Measurements from ENCODE around the gene CCBE1. TPM values are rescaled to one million over a fixed set of nuclear protein-coding genes. Genes with fewer than 3 reads are reported as not detected.
A peak's percentile ranks its signal among the peaks of the same experiment; 100 is the strongest.

CCBE1 gene
- total and polyA plus RNA-seq, 10 donors = 0.06 to 0.93 (median 0.23) TPM

- DNase-seq = no peak
- Histone ChIP-seq H3K4me3 (no peak overlapping the region), H3K36me3 (no peaks in the 10 kb centered on the region), H3K27ac (no peak overlapping the region), H3K4me1 (no peaks in the 10 kb centered on the region), H3K27me3 (replicated peaks in 1 of 7) (peaks cover 0 to 32% (median 0%) of the 10 kb centered on the region in 7 donors), H3K9me3 (no peaks in the 10 kb centered on the region)
- TF ChIP-seq CTCF (IDR thresholded peaks at IDR 0.05 in 8 of 11, conservative IDR thresholded peaks at IDR 0.05 in 3 of 11) = no peak
- no peak for TF ChIP-seq POLR2AphosphoS5 (IDR thresholded peaks at IDR 0.05)
- TF ChIP-seq POLR2A (IDR thresholded peaks at IDR 0.05) = no peak
- 50 to 100% (median 83%) methylated on average over 1 of the region's 1 CpG for WGBS, 5 donors
- intact Hi-C loops (cut with DNase I; ENCODE audit: low total_unique reads) = no loop called here
Measured at GRCh38 chr18:59460072-59460420, 237.2 kb downstream of the CCBE1 start.

- no peaks in the 10 kb centered on the region for H3K36me3 ChIP-seq
- no peak overlapping the region for H3K27ac ChIP-seq
- H3K4me3 ChIP-seq = no peak overlapping the region
- 31 to 33% (median 32%) methylated on average over 8 of the region's 8 CpGs for WGBS, 5 donors
- H3K4me1 ChIP-seq = no peaks in the 10 kb centered on the region
- no peak for DNase-seq
- H3K27me3 ChIP-seq (replicated peaks in 1 of 7) = peaks cover 0 to 32% (median 0%) of the 10 kb centered on the region in 7 donors
- intact Hi-C loops (cut with DNase I; ENCODE audit: low total_unique reads) = loop anchor here (5.0 to 10.0 kb wide), 2 partner anchors 363 to 1085 kb away; no protein-coding TSS in a partner anchor
- no peaks in the 10 kb centered on the region for H3K9me3 ChIP-seq
- TF ChIP-seq POLR2A (IDR thresholded peaks at IDR 0.05) (no peak), CTCF (IDR thresholded peaks at IDR 0.05 in 8 of 11, conservative IDR thresholded peaks at IDR 0.05 in 3 of 11) (peak in 7 of 11 experiments; percentile 19 to 58 (median 49))
Measured at GRCh38 chr18:59459369-59460071, 237.7 kb downstream of the CCBE1 start.

GRCh38 chr18:59458575-59458974 is 238.6 kb downstream of the CCBE1 start:
- 56 to 65% (median 60%) methylated on average over 8 of the region's 8 CpGs for WGBS, 5 donors
- Histone ChIP-seq H3K27me3 (replicated peaks in 1 of 7) (peaks cover 0 to 31% (median 0%) of the 10 kb centered on the region in 7 donors), H3K9me3 (no peaks in the 10 kb centered on the region), H3K36me3 (no peaks in the 10 kb centered on the region), H3K4me3 (no peak overlapping the region), H3K27ac (no peak overlapping the region), H3K4me1 (no peaks in the 10 kb centered on the region)
- intact Hi-C loops (cut with DNase I; ENCODE audit: low total_unique reads) = loop anchor here (5.0 to 10.0 kb wide), 2 partner anchors 364 to 1086 kb away; no protein-coding TSS in a partner anchor
- TF ChIP-seq POLR2A (IDR thresholded peaks at IDR 0.05) = no peak
- TF ChIP-seq POLR2AphosphoS5 (IDR thresholded peaks at IDR 0.05) = no peak
- no peak for TF ChIP-seq CTCF (IDR thresholded peaks at IDR 0.05 in 8 of 11, conservative IDR thresholded peaks at IDR 0.05 in 3 of 11)
- no peak for DNase-seq

- 48 to 84% (median 66%) methylated on average over 3 of the region's 3 CpGs for WGBS, 5 donors
- Histone ChIP-seq H3K27ac (no peak overlapping the region), H3K4me3 (no peak overlapping the region), H3K27me3 (replicated peaks in 1 of 7) (peaks cover 0 to 30% (median 0%) of the 10 kb centered on the region in 7 donors), H3K36me3 (no peaks in the 10 kb centered on the region), H3K9me3 (no peaks in the 10 kb centered on the region), H3K4me1 (no peaks in the 10 kb centered on the region)
- no peak for TF ChIP-seq POLR2A (IDR thresholded peaks at IDR 0.05)
- DNase-seq = no peak
- intact Hi-C loops (cut with DNase I; ENCODE audit: low total_unique reads) = loop anchor here (5.0 to 10.0 kb wide), 2 partner anchors 366 to 1088 kb away; no protein-coding TSS in a partner anchor
Measured at GRCh38 chr18:59456657-59457056, 240.6 kb downstream of the CCBE1 start.
